K562 (cell line): ENCODE measurements around the gene PRAC1. TPM values are rescaled to one million over a fixed set of nuclear protein-coding genes. Genes with fewer than 3 reads are reported as not detected.

Experiments
- ATF7 ChIP-seq: fragments of 450-650 bp; IDR thresholded peaks from 2 replicates; pipeline ENCODE4 v1.7.1; 2014; ENCODE audit warnings: mild to moderate bottlenecking, moderate library complexity
- FIP1L1 ChIP-seq: fragments of 200-400 bp; formaldehyde crosslinking; IDR thresholded peaks from 2 replicates; pipeline ENCODE4 v1.6.1; 2018; ENCODE audit warnings: mild to moderate bottlenecking, low read depth, low read length; ENCODE audit not compliant: poor library complexity, severe bottlenecking
- KDM2B ChIP-seq: fragments of 250-450 bp; sonication (Bioruptor Pico); IDR thresholded peaks from 2 replicates; pipeline ENCODE4 v1.8.0; 2021; ENCODE audit warnings: mild to moderate bottlenecking, moderate library complexity
- MAFF ChIP-seq: IDR thresholded peaks from 2 replicates; pipeline ENCODE4 v1.6.1; 2012; ENCODE audit warnings: low read length, improper control_type of control experiment
- MECOM ChIP-seq: fragments of 250-450 bp; sonication (Bioruptor Pico); IDR thresholded peaks from 2 replicates; pipeline ENCODE4 v1.8.0; 2022; ENCODE audit warnings: inconsistent platforms
- NR4A1 ChIP-seq, 2 experiments: fragments of 250-450 bp in 1 of 2; fragments of 450-650 bp in 1 of 2; sonication (Bioruptor Pico) in 1 of 2; IDR thresholded peaks; 2 replicates each; pipeline versions ENCODE4 v1.4.0 to v1.6.1; 2016 to 2020; ENCODE audit warnings: mild to moderate bottlenecking in 2 of 2, missing compliant biosample characterization in 1 of 2, missing genetic modification characterization in 1 of 2, moderate library complexity in 1 of 2
- SMAD4 ChIP-seq: fragments of 250-450 bp; sonication (Bioruptor Pico); conservative IDR thresholded peaks from 2 replicates; pipeline ENCODE4 v1.8.0; 2021; ENCODE audit warnings: inconsistent platforms, mild to moderate bottlenecking, moderate library complexity
- SP1 ChIP-seq: sonication (generic); formaldehyde crosslinking; IDR thresholded peaks from 2 replicates; pipeline ENCODE4 v1.8.1; 2022; ENCODE audit warnings: mild to moderate bottlenecking, missing genetic modification reagents
- ZBTB17 ChIP-seq: fragments of 450-650 bp; formaldehyde crosslinking; IDR thresholded peaks from 2 replicates; pipeline ENCODE4 v1.4.0; 2020; ENCODE audit warnings: mild to moderate bottlenecking
- ZNF584 ChIP-seq: fragments of 200-800 bp; sonication (Bioruptor generic); IDR thresholded peaks from 2 replicates; pipeline ENCODE4 v1.6.1; 2016; ENCODE audit warnings: low read depth, mild to moderate bottlenecking, missing genetic modification characterization, missing compliant biosample characterization
- polyA plus RNA-seq, 8 experiments: library from polyadenylated mRNA; depleted of rRNA in 4 of 8; stranded (reverse) in 5 of 8; unstranded in 3 of 8; fragments of >200 nt; fragmentation: Nextera tagmentation in 2 of 8; fragmentation: Illumina TruSeq in 1 of 8; extraction: Ambion mirVana in 2 of 8; extraction: Trizol in 1 of 8; gene quantifications; 2 replicates each; pipeline versions ENCODE4 v1.2.1 to v1.2.3, GENCODE V29; 2011 to 2014; ENCODE audit warnings: inconsistent platforms in 1 of 8, missing spikeins in 1 of 8
- total RNA-seq, 7 experiments: library from RNA; depleted of rRNA in 6 of 7; stranded (reverse); fragments of >200 nt in 6 of 7; fragmentation: Illumina TruSeq in 2 of 7; extraction: Trizol in 2 of 7; gene quantifications; 2 replicates each; pipeline versions ENCODE4 v1.2.1 to v1.2.3, GENCODE V29; 2011 to 2021; ENCODE audit warnings: low replicate concordance in 1 of 7

Gene PRAC1
- total and polyA plus RNA-seq, 9 of the 15 experiments (the other 6 are each of a cell fraction or from before 2014, with no cell fraction given) = not detected

GRCh38 chr17:48678141-48678971 is 44.0 kb downstream of the PRAC1 start (continued):
- TF ChIP-seq SP1 (CRISPR knock-in tag) = no peak
- TF ChIP-seq KDM2B = no peak
- TF ChIP-seq FIP1L1 = no peak
- 0 out of 2 replicates have a peak, but pooled peaks have one; percentile 25 for TF ChIP-seq ATF7
- 0 out of 2 replicates have a peak, but pooled peaks have one; percentile 14 for TF ChIP-seq SMAD4 (CRISPR knock-in tag)
- TF ChIP-seq NR4A1 (CRISPR knock-in tag; IDR thresholded peaks at IDR 0.05) = no peak
- no peak for TF ChIP-seq NR4A1 (tag; IDR thresholded peaks at IDR 0.05)
- TF ChIP-seq ZNF584 = no peak
- TF ChIP-seq MECOM (CRISPR knock-in tag) = no peak
- peak; percentile 95 for TF ChIP-seq ZBTB17 (CRISPR knock-in tag)
- TF ChIP-seq MAFF = no peak
- TF ChIP-seq, all 486 proteins: peak for 32
